WTC11 (cell line): ENCODE data around the gene CARD9. TPM values are rescaled to one million over a fixed set of nuclear protein-coding genes. Genes with fewer than 3 reads are reported as not detected.

Experiments used
- ATAC-seq: fragments of 200-7000 bp; cut with Tn5 transposase; 2 replicates; pipeline ENCODE4 v1.10.0; 2021; ENCODE audit warnings: mild to moderate bottlenecking, moderate library complexity
- CTCF ChIA-PET: fragments of 300-600 bp; sonication (Branson Sonifier 250); formaldehyde crosslinking; loops from one replicate; lab custom pipeline; 2021; ENCODE audit warnings: antibody characterized with exemption; lab: Charles Lee
- POLR2A ChIA-PET: fragments of 350-600 bp; sonication (Branson Sonifier 250); formaldehyde crosslinking; loops from one replicate; lab custom pipeline; 2021; ENCODE audit warnings: antibody characterized with exemption; lab: Charles Lee
- DNase-seq: peaks from one replicate; pipeline ENCODE4 v3.0.0; 2021; ENCODE audit warnings: low spot score
- H3K27ac Mint-ChIP-seq: 2 replicates; pipeline ENCODE4 v1.8.0; 2021; ENCODE audit warnings: mixed read lengths
- H3K27me3 Mint-ChIP-seq: 2 replicates; pipeline ENCODE4 v1.8.0; 2021; ENCODE audit warnings: low read depth, mild to moderate bottlenecking, moderate library complexity, mixed read lengths
- H3K36me3 Mint-ChIP-seq: 2 replicates; pipeline ENCODE4 v1.8.0; 2021; ENCODE audit warnings: mixed read lengths
- H3K4me1 Mint-ChIP-seq: 2 replicates; pipeline ENCODE4 v1.8.0; 2022; ENCODE audit warnings: mixed read lengths
- H3K4me3 Mint-ChIP-seq: 2 replicates; pipeline ENCODE4 v1.8.0; 2021; ENCODE audit warnings: mild to moderate bottlenecking, moderate library complexity, mixed read lengths
- H3K9me3 Mint-ChIP-seq: 2 replicates; pipeline ENCODE4 v1.8.0; 2021; ENCODE audit warnings: mixed read lengths
- ATF1 ChIP-seq: sonication (generic); formaldehyde crosslinking; IDR thresholded peaks from 2 replicates; pipeline ENCODE4 v1.8.1; 2023; ENCODE audit warnings: mild to moderate bottlenecking, moderate library complexity, missing genetic modification reagents
- ATF3 ChIP-seq: sonication (generic); formaldehyde crosslinking; conservative IDR thresholded peaks from 2 replicates; pipeline ENCODE4 v1.8.1; 2022; ENCODE audit warnings: mild to moderate bottlenecking, missing genetic modification reagents
- ATF6 ChIP-seq: sonication (generic); formaldehyde crosslinking; IDR thresholded peaks from 2 replicates; pipeline ENCODE4 v1.8.1; 2023; ENCODE audit warnings: mild to moderate bottlenecking, missing genetic modification reagents
- CDX4 ChIP-seq: fragments of 250-450 bp; sonication (Bioruptor Pico); IDR thresholded peaks from 2 replicates; pipeline ENCODE4 v1.9.0; 2021; ENCODE audit warnings: moderate library complexity, mild to moderate bottlenecking, inconsistent platforms, borderline replicate concordance
- FOXJ3 ChIP-seq: sonication (generic); formaldehyde crosslinking; IDR thresholded peaks from 2 replicates; pipeline ENCODE4 v1.9.0; 2021; ENCODE audit warnings: missing genetic modification reagents, mild to moderate bottlenecking, borderline replicate concordance
- GTF2I ChIP-seq: fragments of 250-450 bp; sonication (Bioruptor Pico); conservative IDR thresholded peaks from 2 replicates; pipeline ENCODE4 v1.4.0; 2021; ENCODE audit warnings: mild to moderate bottlenecking
- HMGA2 ChIP-seq: fragments of 250-450 bp; sonication (Bioruptor Pico); IDR thresholded peaks from 2 replicates; pipeline ENCODE4 v1.4.0; 2021; ENCODE audit warnings: mild to moderate bottlenecking, moderate library complexity
- MLX ChIP-seq: sonication (generic); formaldehyde crosslinking; IDR thresholded peaks from 2 replicates; pipeline ENCODE4 v1.8.1; 2023; ENCODE audit warnings: mild to moderate bottlenecking, missing genetic modification reagents, moderate library complexity
- MYBL2 ChIP-seq: sonication (generic); formaldehyde crosslinking; IDR thresholded peaks from 2 replicates; pipeline ENCODE4 v1.8.1; 2023; ENCODE audit warnings: mild to moderate bottlenecking, moderate library complexity, missing genetic modification reagents
- NFATC4 ChIP-seq: fragments of 250-450 bp; sonication (Bioruptor Pico); IDR thresholded peaks from 2 replicates; pipeline ENCODE4 v1.9.0; 2021; ENCODE audit warnings: mild to moderate bottlenecking
- NR2C2 ChIP-seq: sonication (generic); formaldehyde crosslinking; IDR thresholded peaks from 2 replicates; pipeline ENCODE4 v1.8.0; 2022; ENCODE audit warnings: mild to moderate bottlenecking, missing genetic modification reagents
- RELA ChIP-seq: sonication (generic); formaldehyde crosslinking; IDR thresholded peaks from 2 replicates; pipeline ENCODE4 v1.8.1; 2022; ENCODE audit warnings: missing genetic modification reagents, mild to moderate bottlenecking, borderline replicate concordance
- SP1 ChIP-seq: sonication (generic); formaldehyde crosslinking; conservative IDR thresholded peaks from 2 replicates; pipeline ENCODE4 v1.8.1; 2022; ENCODE audit warnings: missing genetic modification reagents
- TCF7 ChIP-seq: sonication (generic); formaldehyde crosslinking; IDR thresholded peaks from 2 replicates; pipeline ENCODE4 v1.8.0; 2022; ENCODE audit warnings: mild to moderate bottlenecking, low read depth, missing genetic modification reagents, moderate library complexity
- TEAD4 ChIP-seq: sonication (generic); formaldehyde crosslinking; IDR thresholded peaks from 2 replicates; pipeline ENCODE4 v1.8.0; 2022; ENCODE audit warnings: mild to moderate bottlenecking, missing genetic modification reagents
- USF1 ChIP-seq: sonication (generic); formaldehyde crosslinking; IDR thresholded peaks from 2 replicates; pipeline ENCODE4 v1.8.0; 2022; ENCODE audit warnings: mild to moderate bottlenecking, missing genetic modification reagents
- ZBTB21 ChIP-seq: sonication (generic); formaldehyde crosslinking; IDR thresholded peaks from 2 replicates; pipeline ENCODE4 v1.8.1; 2023; ENCODE audit warnings: mild to moderate bottlenecking, missing genetic modification reagents, borderline replicate concordance
- ZBTB43 ChIP-seq: sonication (generic); formaldehyde crosslinking; IDR thresholded peaks from 2 replicates; pipeline ENCODE4 v1.8.1; 2023; ENCODE audit warnings: mild to moderate bottlenecking, missing genetic modification reagents
- total RNA-seq: library from RNA; stranded (reverse); gene quantifications from 3 replicates; pipeline ENCODE4 v1.2.3, GENCODE V29; 2021
- TF ChIP-seq, protein P1 (sequence below): fragments of 250-450 bp; sonication (Bioruptor Pico); IDR thresholded peaks from 2 replicates; pipeline ENCODE4 v1.9.0; 2021; ENCODE audit warnings: mild to moderate bottlenecking
- TF ChIP-seq, protein P2 (sequence below): sonication (generic); formaldehyde crosslinking; IDR thresholded peaks from 2 replicates; pipeline ENCODE4 v1.8.1; 2023; ENCODE audit warnings: mild to moderate bottlenecking, moderate library complexity, missing genetic modification reagents

CARD9 gene
- total RNA-seq, 1 experiment from 2014 or later: 0.96 TPM

DNA sequence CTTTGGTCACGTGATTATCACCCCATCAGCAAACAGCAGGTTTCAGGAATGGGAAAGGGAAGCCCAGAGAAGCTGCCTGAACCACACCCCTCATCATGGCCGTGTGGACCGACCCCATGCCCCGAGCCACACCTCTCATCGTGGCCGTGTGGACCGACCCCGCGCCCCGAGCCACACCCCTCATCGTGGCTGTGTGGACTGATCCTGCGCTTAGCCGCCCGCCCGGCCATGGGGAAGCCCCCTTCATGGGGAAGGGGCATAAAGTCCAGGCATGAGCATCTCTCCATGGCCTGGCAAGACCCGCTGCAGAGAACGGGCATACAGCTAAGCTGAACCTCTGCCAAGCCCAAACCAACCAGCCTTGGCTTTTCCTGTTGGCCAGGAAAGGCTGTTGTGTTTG lies 20.1 kb upstream of the CARD9 start:
- no peaks in the 10 kb centered on the region for H3K27me3 Mint-ChIP-seq
- DNase-seq: no peak
- TF ChIP-seq RELA (CRISPR knock-in tag): no peak
- CTCF ChIA-PET: no interaction called here
- H3K4me1 Mint-ChIP-seq: peaks cover under 1% of the 10 kb centered on the region; the same call in 1 of the 2 replicates
- H3K36me3 Mint-ChIP-seq: peaks cover 42% of the 10 kb centered on the region
- no peak overlapping the region for H3K4me3 Mint-ChIP-seq
- H3K9me3 Mint-ChIP-seq: no peaks in the 10 kb centered on the region
- no peak for ATAC-seq
- no peak overlapping the region for H3K27ac Mint-ChIP-seq
- POLR2A ChIA-PET: no interaction called here

- no peak for ATAC-seq
- ChIA-PET POLR2A (no interaction called here), CTCF (no interaction called here)
- TF ChIP-seq NFATC4 (CRISPR knock-in tag) (no peak), NR2C2 (CRISPR knock-in tag) (no peak), MLX (CRISPR knock-in tag) (no peak), USF1 (CRISPR knock-in tag) (no peak), SP1 (CRISPR knock-in tag) (no peak), ZBTB21 (no peak), TCF7 (CRISPR knock-in tag) (no peak), MYBL2 (CRISPR knock-in tag) (no peak), TEAD4 (no peak), GTF2I (no peak), ATF1 (CRISPR knock-in tag) (no peak), HMGA2 (no peak)
- TF ChIP-seq, protein P1, sequence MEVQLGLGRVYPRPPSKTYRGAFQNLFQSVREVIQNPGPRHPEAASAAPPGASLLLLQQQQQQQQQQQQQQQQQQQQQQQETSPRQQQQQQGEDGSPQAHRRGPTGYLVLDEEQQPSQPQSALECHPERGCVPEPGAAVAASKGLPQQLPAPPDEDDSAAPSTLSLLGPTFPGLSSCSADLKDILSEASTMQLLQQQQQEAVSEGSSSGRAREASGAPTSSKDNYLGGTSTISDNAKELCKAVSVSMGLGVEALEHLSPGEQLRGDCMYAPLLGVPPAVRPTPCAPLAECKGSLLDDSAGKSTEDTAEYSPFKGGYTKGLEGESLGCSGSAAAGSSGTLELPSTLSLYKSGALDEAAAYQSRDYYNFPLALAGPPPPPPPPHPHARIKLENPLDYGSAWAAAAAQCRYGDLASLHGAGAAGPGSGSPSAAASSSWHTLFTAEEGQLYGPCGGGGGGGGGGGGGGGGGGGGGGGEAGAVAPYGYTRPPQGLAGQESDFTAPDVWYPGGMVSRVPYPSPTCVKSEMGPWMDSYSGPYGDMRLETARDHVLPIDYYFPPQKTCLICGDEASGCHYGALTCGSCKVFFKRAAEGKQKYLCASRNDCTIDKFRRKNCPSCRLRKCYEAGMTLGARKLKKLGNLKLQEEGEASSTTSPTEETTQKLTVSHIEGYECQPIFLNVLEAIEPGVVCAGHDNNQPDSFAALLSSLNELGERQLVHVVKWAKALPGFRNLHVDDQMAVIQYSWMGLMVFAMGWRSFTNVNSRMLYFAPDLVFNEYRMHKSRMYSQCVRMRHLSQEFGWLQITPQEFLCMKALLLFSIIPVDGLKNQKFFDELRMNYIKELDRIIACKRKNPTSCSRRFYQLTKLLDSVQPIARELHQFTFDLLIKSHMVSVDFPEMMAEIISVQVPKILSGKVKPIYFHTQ: no peak
- TF ChIP-seq, protein P2, sequence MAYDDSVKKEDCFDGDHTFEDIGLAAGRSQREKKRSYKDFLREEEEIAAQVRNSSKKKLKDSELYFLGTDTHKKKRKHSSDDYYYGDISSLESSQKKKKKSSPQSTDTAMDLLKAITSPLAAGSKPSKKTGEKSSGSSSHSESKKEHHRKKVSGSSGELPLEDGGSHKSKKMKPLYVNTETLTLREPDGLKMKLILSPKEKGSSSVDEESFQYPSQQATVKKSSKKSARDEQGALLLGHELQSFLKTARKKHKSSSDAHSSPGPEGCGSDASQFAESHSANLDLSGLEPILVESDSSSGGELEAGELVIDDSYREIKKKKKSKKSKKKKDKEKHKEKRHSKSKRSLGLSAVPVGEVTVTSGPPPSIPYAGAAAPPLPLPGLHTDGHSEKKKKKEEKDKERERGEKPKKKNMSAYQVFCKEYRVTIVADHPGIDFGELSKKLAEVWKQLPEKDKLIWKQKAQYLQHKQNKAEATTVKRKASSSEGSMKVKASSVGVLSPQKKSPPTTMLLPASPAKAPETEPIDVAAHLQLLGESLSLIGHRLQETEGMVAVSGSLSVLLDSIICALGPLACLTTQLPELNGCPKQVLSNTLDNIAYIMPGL (CRISPR knock-in tag): no peak
- H3K27ac Mint-ChIP-seq: no peak overlapping the region
- no peaks in the 10 kb centered on the region for H3K27me3 Mint-ChIP-seq
- H3K36me3 Mint-ChIP-seq: peaks cover 44% of the 10 kb centered on the region
- H3K4me3 Mint-ChIP-seq: no peak overlapping the region
- no peak for DNase-seq
- H3K4me1 Mint-ChIP-seq: no peaks in the 10 kb centered on the region
- no peaks in the 10 kb centered on the region for H3K9me3 Mint-ChIP-seq
Observed at GRCh38 chr9:136392538-136393449, 19.3 kb upstream of the CARD9 start.

DNA sequence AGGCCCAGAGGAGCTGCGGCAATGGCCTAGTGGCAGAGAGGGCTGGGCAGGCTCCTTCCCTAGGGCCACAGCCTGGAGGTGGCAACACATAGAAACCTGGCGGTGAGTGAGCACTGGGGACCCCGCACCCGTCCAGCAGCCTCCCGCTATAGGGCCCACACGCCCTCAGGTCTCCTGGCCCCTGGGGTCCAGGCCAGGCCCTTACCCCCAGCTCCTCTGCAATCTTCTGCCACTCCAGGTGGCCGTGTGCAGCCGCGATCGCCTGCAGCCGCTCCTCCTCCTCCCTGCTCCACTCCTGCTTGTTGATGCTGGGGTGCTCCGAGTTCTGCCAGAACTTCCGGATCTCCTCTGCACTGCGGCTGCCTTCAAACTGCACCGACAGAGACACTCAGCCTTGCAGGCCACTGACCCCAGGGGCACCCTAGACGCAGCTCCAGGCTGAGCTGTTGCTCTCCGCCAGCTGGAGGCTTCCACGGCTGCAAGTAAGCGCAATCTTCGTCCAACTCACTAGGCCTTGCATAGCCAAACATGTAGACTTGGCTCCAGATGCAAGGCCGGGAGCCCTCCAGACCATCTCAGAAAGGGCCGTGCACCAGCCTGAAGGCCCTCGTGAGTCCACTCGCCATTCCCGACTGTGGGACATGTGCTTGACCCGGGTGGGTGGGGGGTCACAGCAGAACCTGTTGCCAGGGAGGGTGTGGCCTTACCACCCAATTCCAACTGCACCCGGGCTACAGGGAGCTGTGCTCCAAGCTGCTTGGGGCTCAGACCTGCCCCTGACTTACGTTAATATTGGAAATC lies 18.5 kb upstream of the CARD9 start:
- ChIA-PET CTCF (interaction anchor here (1.0 to 1.3 kb wide), 3 partner anchors 9 to 52 kb away, joined by 3 to 4 read pairs (median 3); no protein-coding TSS in a partner anchor), POLR2A (no interaction called here)
- H3K9me3 Mint-ChIP-seq: no peaks in the 10 kb centered on the region
- peaks cover 47% of the 10 kb centered on the region for H3K36me3 Mint-ChIP-seq
- H3K27ac Mint-ChIP-seq: no peak overlapping the region
- H3K4me1 Mint-ChIP-seq: no peaks in the 10 kb centered on the region
- TF ChIP-seq FOXJ3 (CRISPR knock-in tag) (no peak), CDX4 (CRISPR knock-in tag) (no peak), ATF3 (CRISPR knock-in tag) (no peak), ZBTB43 (CRISPR knock-in tag) (no peak), ATF6 (CRISPR knock-in tag) (no peak), HMGA2 (no peak)
- DNase-seq (no peak), ATAC-seq (no peak)
- no peak overlapping the region for H3K4me3 Mint-ChIP-seq
- H3K27me3 Mint-ChIP-seq: no peaks in the 10 kb centered on the region
